ENCODE measurements around the gene CYS1. TPM values are rescaled to one million over a fixed set of nuclear protein-coding genes. Genes with fewer than 3 reads are reported as not detected.

Gene CYS1, protein sequence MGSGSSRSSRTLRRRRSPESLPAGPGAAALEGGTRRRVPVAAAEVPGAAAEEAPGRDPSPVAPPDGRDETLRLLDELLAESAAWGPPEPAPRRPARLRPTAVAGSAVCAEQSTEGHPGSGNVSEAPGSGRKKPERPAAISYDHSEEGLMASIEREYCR
- total RNA-seq: under 0.01 and 0.11 TPM in 2 replicates

GRCh38 chr2:10079870-10080535, at the start of gene CYS1:
CYS1 (minus strand) TSS chr2:10080411; CDS start chr2:10080223, 188 bp downstream.

GRCh38 chr2:10122500-10123280, 42.5 kb upstream of the CYS1 start, which contains the start of gene RRM2:
RRM2 (plus strand) TSS chr2:10122739; CDS start chr2:10122799, 60 bp downstream.

DNA sequence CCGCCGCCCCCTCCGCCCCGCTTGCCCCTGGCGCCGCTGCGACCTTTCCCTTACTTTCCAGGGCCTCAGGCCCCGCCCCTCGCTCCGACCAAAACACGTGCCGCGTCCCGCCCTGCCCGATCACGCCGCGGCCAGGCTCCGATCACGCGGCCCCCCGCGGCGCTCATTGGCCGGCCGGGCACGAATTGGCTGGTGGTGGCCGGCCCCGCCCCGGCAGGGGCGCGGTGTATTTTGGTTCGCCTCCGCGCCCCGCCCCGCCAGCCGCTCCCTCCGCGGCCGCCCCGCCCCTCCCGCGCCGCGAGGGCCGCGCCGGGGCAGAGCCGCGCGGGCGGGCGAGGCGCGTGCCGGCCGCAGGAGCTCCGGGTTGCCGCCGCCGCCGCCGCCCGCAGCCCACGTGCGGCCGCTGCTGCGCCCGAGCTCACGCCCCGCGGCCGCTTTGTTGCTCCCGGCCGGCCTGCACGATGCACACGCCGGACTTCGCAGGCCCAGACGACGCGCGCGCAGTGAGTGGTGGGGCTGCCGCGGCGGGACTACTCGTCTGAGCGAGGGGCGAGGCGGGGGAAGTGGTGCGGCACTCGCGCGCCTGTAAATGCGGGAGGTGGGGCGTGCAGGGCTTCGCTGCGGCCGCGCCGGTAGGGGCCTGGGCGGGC, 36.8 kb downstream of the CYS1 start, which contains the start of gene KLF11:
Gene KLF11 (plus strand): TSS at position 295 of the 650 bp plus-strand sequence. CDS start 167 bp downstream, at position 462.

Other genes starting within 250 kb of the CYS1 start
- 15.7 and 26.4 TPM in 2 replicates for gene TAF1B, start 236.9 kb downstream of the CYS1 start, total RNA-seq
- 0.09 and 0.11 TPM in 2 replicates for gene GRHL1, start 128.7 kb downstream of the CYS1 start, total RNA-seq
- gene KLF11, start 36.9 kb downstream of the CYS1 start, total RNA-seq: 5.2 and 8.3 TPM in 2 replicates
- 6.4 and 6.9 TPM in 2 replicates for gene RRM2, start 42.3 kb upstream of the CYS1 start, total RNA-seq
- 27.5 and 31.6 TPM in 2 replicates for gene HPCAL1, start 222.5 kb upstream of the CYS1 start, total RNA-seq

Measured in dermis lymphatic vessel endothelial cell (primary cell).